Muscle layer of duodenum (tissue), 2 donors: ENCODE measurements around the gene HAUS5.

Experiments used
- H3K27ac ChIP-seq: one replicate; pipeline ENCODE4 v1.7.0; 2013; ENCODE audit warnings: mild to moderate bottlenecking, low read length
- H3K27me3 ChIP-seq: one replicate; pipeline ENCODE4 v1.7.0; 2013; ENCODE audit warnings: low read depth, mild to moderate bottlenecking, control low read depth, low read length
- H3K36me3 ChIP-seq, 2 donors: one replicate each; pipeline ENCODE4 v1.7.0; 2013; ENCODE audit warnings: low read length in 2 of 2, control low read depth in 1 of 2, mild to moderate bottlenecking in 1 of 2; ENCODE audit not compliant: insufficient read depth in 2 of 2, control insufficient read depth in 1 of 2
- H3K4me1 ChIP-seq, 2 donors: one replicate each; pipeline ENCODE4 v1.7.0; 2013; ENCODE audit warnings: low read length in 2 of 2, mild to moderate bottlenecking in 2 of 2, control low read depth in 1 of 2, moderate library complexity in 1 of 2; ENCODE audit not compliant: insufficient read depth in 2 of 2, control insufficient read depth in 1 of 2
- H3K4me3 ChIP-seq, 2 donors: one replicate each; pipeline ENCODE4 v1.7.0; 2013; ENCODE audit warnings: low read length in 2 of 2, low read depth in 1 of 2, mild to moderate bottlenecking in 1 of 2
- H3K9me3 ChIP-seq, 2 donors: one replicate each; pipeline ENCODE4 v1.7.0; 2013; ENCODE audit warnings: low read length in 2 of 2, control low read depth in 1 of 2, mild to moderate bottlenecking in 1 of 2; ENCODE audit not compliant: control insufficient read depth in 1 of 2
- donor health status: healthy.

HAUS5 gene

DNA sequence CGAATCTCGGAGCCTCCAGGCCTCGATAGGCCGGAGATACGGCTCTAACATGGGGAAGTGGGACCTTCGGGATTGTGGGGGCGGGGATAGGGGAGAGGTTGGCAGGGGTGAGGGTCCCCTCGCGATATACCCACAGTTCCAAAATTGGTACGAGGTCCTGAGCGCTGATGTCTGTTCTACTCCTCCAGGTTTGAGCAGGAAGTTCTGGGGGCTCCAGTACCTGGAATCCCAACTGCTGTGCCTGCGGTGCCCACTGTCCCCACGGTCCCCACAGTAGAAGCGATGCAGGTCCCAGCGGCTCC lies 16.7 kb downstream of the HAUS5 start:
- Histone ChIP-seq H3K4me3 (peak overlapping the region; percentile 92 to 99), H3K27ac (peak overlapping the region; percentile 82), H3K9me3 (no peaks in the 10 kb centered on the region), H3K36me3 (peaks cover 23 to 39% of the 10 kb centered on the region in 2 donors), H3K27me3 (no peaks in the 10 kb centered on the region), H3K4me1 (peaks cover 6 to 18% of the 10 kb centered on the region in 2 donors)

GRCh38 chr19:35633727-35634440 lies 21.3 kb downstream of the HAUS5 start:
- Histone ChIP-seq H3K36me3 (peaks cover 42 to 72% of the 10 kb centered on the region in 2 donors), H3K4me1 (peaks cover 6 to 18% of the 10 kb centered on the region in 2 donors), H3K4me3 (no peak overlapping the region), H3K27ac (no peak overlapping the region), H3K9me3 (no peaks in the 10 kb centered on the region), H3K27me3 (no peaks in the 10 kb centered on the region)

- Histone ChIP-seq H3K4me3 (no peak overlapping the region), H3K9me3 (no peaks in the 10 kb centered on the region), H3K27ac (no peak overlapping the region), H3K4me1 (peaks cover 0 to 2% of the 10 kb centered on the region in 2 donors), H3K36me3 (peaks cover 30 to 60% of the 10 kb centered on the region in 2 donors), H3K27me3 (no peaks in the 10 kb centered on the region)
Observed at GRCh38 chr19:35636651-35637050, 24.1 kb downstream of the HAUS5 start.

DNA sequence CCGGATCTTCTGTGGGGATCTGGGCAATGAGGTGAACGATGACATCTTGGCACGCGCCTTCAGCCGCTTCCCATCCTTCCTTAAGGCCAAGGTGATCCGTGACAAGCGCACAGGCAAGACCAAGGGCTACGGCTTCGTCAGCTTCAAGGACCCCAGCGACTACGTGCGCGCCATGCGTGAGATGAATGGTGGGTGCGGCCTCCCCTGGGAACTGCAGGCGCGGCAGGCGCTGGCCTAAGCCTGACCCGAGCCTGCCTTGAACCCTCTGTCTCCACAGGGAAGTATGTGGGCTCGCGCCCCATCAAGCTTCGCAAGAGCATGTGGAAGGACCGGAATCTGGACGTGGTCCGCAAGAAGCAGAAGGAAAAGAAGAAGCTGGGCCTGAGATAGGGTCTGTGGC lies 24.6 kb downstream of the HAUS5 start:
- H3K27me3 ChIP-seq = no peaks in the 10 kb centered on the region
- peaks cover 25 to 55% of the 10 kb centered on the region in 2 donors for H3K36me3 ChIP-seq
- no peak overlapping the region for H3K27ac ChIP-seq
- peaks cover 0 to 7% of the 10 kb centered on the region in 2 donors for H3K4me1 ChIP-seq
- no peak overlapping the region for H3K4me3 ChIP-seq
- H3K9me3 ChIP-seq = no peaks in the 10 kb centered on the region

GRCh38 chr19:35639321-35639639 lies 26.7 kb downstream of the HAUS5 start:
- Histone ChIP-seq H3K4me1 (peaks cover 0 to 22% of the 10 kb centered on the region in 2 donors), H3K27me3 (no peaks in the 10 kb centered on the region), H3K27ac (no peak overlapping the region), H3K36me3 (peaks cover 20 to 34% of the 10 kb centered on the region in 2 donors), H3K4me3 (no peak overlapping the region), H3K9me3 (no peaks in the 10 kb centered on the region)

GRCh38 chr19:35639863-35640262 lies 27.3 kb downstream of the HAUS5 start:
- Histone ChIP-seq H3K36me3 (peaks cover 20 to 28% of the 10 kb centered on the region in 2 donors), H3K27me3 (no peaks in the 10 kb centered on the region), H3K9me3 (no peaks in the 10 kb centered on the region), H3K27ac (no peak overlapping the region), H3K4me3 (no peak overlapping the region), H3K4me1 (peaks cover 0 to 28% of the 10 kb centered on the region in 2 donors)

DNA sequence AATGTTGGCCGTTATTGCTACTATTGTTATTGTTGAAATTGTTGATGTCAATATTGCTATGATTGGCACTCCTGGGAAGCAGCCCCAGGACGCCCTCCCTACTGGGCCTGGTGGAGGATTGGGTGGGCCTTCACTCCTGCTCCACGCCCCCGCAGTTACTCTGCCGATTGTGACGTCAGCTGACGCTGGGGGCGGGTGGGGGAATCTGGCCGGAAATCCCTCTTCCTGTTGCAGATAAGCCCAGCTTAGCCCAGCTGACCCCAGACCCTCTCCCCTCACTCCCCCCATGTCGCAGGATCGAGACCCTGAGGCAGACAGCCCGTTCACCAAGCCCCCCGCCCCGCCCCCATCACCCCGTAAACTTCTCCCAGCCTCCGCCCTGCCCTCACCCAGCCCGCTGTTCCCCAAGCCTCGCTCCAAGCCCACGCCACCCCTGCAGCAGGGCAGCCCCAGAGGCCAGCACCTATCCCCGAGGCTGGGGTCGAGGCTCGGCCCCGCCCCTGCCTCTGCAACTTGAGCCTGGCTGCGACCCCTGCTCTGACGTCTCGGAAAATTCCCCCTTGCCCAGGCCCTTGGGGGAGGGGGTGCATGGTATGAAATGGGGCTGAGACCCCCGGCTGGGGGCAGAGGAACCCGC lies 29.1 kb downstream of the HAUS5 start, which contains the start of gene ETV2:
Gene ETV2 (plus strand): TSS at position 231 of the 637 bp plus-strand sequence. CDS start 716 bp downstream, outside the sequence.
- H3K4me3 ChIP-seq = no peak within 1 kb of the TSS
- no peaks in the 10 kb centered on the region for H3K27me3 ChIP-seq
- no peak within 1 kb of the TSS for H3K27ac ChIP-seq
- peaks cover 0 to 37% of the 10 kb centered on the region in 2 donors for H3K4me1 ChIP-seq
- no peaks in the 10 kb centered on the region for H3K9me3 ChIP-seq
- H3K36me3 ChIP-seq = peaks cover 14 to 15% of the 10 kb centered on the region in 2 donors

- Histone ChIP-seq H3K27me3 (no peaks in the 10 kb centered on the region), H3K4me3 (no peak overlapping the region), H3K27ac (no peak overlapping the region), H3K9me3 (no peaks in the 10 kb centered on the region), H3K36me3 (peaks cover 7 to 10% of the 10 kb centered on the region in 2 donors), H3K4me1 (peaks cover 0 to 37% of the 10 kb centered on the region in 2 donors)
Observed at GRCh38 chr19:35642312-35642711, 29.8 kb downstream of the HAUS5 start.

DNA sequence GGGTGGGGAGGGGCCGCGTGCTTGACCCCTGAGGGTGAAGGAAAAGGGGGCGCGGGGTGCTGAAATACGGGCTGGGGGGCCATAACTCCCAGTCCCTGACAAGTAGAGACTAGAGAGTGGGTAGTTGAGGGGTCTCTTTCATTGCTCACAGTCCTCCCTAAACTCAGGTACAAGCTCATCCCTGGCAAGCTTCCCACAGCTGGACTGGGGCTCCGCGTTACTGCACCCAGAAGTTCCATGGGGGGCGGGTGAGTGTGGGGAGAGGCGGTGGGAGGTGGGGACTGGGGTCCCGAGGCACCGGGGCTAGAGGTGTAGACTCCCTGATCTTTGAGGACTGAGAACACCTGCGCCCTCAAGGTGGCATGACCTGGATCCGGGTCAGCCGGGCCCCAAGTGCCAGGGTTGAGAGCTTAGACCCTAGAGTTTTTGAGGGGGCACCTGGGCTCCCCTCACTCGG lies 30.3 kb downstream of the HAUS5 start:
- Histone ChIP-seq H3K4me3 (peak overlapping the region; percentile 73 to 81), H3K36me3 (peaks cover 2 to 5% of the 10 kb centered on the region in 2 donors), H3K4me1 (peaks cover 0 to 37% of the 10 kb centered on the region in 2 donors), H3K27ac (no peak overlapping the region), H3K9me3 (no peaks in the 10 kb centered on the region), H3K27me3 (no peaks in the 10 kb centered on the region)

- no peaks in the 10 kb centered on the region for H3K36me3 ChIP-seq
- peak overlapping the region; percentile 73 to 81 for H3K4me3 ChIP-seq
- peak overlapping the region; percentile 91 for H3K27ac ChIP-seq
- H3K27me3 ChIP-seq = no peaks in the 10 kb centered on the region
- peaks cover 0 to 37% of the 10 kb centered on the region in 2 donors for H3K4me1 ChIP-seq
- H3K9me3 ChIP-seq = no peaks in the 10 kb centered on the region
Observed at GRCh38 chr19:35643255-35644205, 31.0 kb downstream of the HAUS5 start.
